Measurements from ENCODE around the gene PSMA1. TPM values are rescaled to one million over a fixed set of nuclear protein-coding genes. Genes with fewer than 3 reads are reported as not detected.

The PSMA1 gene
- total and polyA plus RNA-seq, 12 donors = 92.4 to 304 (median 139) TPM

DNA sequence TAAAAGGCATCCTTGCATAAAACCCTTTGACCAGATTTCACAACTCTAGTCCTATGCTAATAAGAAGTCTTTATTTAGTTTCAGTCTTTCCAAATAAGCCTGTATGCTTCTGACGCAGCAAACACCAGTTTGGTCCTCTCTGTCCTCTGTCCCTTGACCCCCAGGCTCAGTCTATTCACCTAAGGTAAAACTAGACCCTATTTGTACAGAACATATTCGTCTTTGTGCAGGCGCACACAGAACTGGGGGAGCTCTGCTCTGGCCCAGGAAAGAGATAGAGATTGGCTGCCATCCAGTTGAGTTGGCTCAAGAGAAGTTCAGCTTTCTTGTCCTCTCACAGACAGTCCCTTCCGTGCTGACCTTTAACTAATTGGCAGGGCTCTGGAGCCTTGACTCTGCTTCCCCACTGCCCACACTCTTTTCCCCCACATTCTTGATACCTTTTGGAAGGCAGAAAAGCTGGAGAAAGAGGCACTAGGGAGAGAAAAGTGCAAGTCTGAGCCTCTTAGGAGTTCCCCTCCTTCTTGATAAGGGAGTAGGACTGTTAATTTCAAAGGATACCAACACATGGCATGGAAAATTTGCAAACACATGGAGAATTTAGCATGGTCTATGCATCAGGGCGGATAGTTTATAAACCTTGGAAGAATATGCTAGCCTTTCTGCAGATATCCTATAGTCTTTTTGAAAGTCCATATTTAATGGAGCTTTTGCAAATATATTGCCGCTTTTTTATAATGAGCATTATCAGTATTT lies 21.2 kb upstream of the PSMA1 start:
- Histone ChIP-seq H3K4me3 (no peak overlapping the region), H3K36me3 (replicated peaks in 1 of 2) (no peaks in the 10 kb centered on the region), H3K27me3 (no peaks in the 10 kb centered on the region), H3K9me3 (replicated peaks in 1 of 3) (no peaks in the 10 kb centered on the region), H3K4me1 (replicated peaks in 1 of 2) (no peaks in the 10 kb centered on the region), H3K27ac (peak overlapping the region in 1 of 5 donors; percentile 73)
- TF ChIP-seq, protein P1, sequence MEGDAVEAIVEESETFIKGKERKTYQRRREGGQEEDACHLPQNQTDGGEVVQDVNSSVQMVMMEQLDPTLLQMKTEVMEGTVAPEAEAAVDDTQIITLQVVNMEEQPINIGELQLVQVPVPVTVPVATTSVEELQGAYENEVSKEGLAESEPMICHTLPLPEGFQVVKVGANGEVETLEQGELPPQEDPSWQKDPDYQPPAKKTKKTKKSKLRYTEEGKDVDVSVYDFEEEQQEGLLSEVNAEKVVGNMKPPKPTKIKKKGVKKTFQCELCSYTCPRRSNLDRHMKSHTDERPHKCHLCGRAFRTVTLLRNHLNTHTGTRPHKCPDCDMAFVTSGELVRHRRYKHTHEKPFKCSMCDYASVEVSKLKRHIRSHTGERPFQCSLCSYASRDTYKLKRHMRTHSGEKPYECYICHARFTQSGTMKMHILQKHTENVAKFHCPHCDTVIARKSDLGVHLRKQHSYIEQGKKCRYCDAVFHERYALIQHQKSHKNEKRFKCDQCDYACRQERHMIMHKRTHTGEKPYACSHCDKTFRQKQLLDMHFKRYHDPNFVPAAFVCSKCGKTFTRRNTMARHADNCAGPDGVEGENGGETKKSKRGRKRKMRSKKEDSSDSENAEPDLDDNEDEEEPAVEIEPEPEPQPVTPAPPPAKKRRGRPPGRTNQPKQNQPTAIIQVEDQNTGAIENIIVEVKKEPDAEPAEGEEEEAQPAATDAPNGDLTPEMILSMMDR (IDR thresholded peaks at IDR 0.05) = no peak
- no peak for TF ChIP-seq POLR2A (IDR thresholded peaks at IDR 0.05)
- 42 to 44% (median 43%) methylated on average over 6 of the region's 6 CpGs for WGBS, 4 donors
- peak in 5 of 7 donors; percentile 25 to 54 (median 32) for DNase-seq
- intact Hi-C loops (cut with DNase I) = no loop called here

DNA sequence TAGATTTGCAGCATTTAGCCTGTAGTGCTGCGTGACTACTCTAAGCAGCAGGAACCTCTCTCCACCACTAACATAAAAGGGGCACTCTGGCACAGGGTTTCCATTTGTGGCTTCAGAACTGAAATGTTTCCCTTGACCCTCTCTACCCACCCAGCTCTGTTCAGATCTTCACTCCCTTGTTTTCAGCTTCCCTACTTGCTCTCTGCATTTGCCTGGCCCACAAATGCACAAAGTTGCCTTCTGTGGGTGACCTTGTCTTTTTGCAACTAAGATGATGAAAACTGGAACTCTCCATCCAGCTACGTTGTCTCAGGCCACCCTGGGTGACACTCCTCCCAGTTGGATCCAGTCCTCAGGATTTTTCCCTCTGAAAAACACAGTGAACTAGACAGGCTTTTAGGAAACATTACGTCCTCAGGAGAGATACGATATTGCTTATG lies 19.8 kb upstream of the PSMA1 start:
- no peak for DNase-seq
- TF ChIP-seq, protein P1 (IDR thresholded peaks at IDR 0.05) = no peak
- TF ChIP-seq POLR2A (IDR thresholded peaks at IDR 0.05) = no peak
- Histone ChIP-seq H3K4me1 (replicated peaks in 1 of 2) (no peaks in the 10 kb centered on the region), H3K27me3 (no peaks in the 10 kb centered on the region), H3K9me3 (replicated peaks in 1 of 3) (no peaks in the 10 kb centered on the region), H3K27ac (no peak overlapping the region), H3K4me3 (no peak overlapping the region), H3K36me3 (replicated peaks in 1 of 2) (no peaks in the 10 kb centered on the region)
- intact Hi-C loops (cut with DNase I) = loop anchor here in 1 of 2 donors (5.0 kb wide), 1 partner anchor 367 kb away; no protein-coding TSS in a partner anchor
- 67 to 74% (median 71%) methylated on average over 4 of the region's 4 CpGs for WGBS, 4 donors

DNA sequence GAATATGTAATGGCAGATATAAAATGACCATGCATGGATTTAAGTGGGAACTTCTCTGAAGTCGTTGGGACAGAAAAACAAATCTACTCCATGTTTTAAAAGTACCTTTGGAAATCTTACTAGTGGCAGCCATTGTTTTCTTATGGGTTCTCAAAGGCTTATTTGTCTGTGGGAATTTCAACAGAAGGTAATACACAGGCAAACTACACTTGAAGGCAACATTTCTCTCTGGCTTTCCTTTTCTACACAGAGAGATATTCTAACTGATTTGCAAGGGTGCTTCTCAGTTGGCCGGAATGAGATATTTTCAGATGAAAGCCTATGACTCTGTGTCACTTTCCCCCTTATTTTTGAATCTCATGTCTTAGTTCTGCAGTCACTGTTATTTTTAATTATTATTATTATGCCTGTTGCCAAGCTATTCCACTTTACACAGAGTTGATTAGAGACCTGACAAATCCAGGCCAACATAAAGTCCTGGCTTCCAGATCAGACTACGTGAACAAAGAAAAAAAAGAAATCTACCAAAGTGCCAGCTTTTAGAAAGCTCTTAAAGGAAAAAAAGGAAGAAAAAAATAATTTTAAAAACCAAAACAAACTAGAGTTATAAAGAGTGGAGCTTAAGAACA lies 18.9 kb upstream of the PSMA1 start:
- no peak for DNase-seq
- intact Hi-C loops (cut with DNase I) = loop anchor here in 1 of 2 donors (5.0 kb wide), 1 partner anchor 368 kb away; no protein-coding TSS in a partner anchor
- Histone ChIP-seq H3K4me3 (no peak overlapping the region), H3K36me3 (replicated peaks in 1 of 2) (no peaks in the 10 kb centered on the region), H3K4me1 (replicated peaks in 1 of 2) (no peaks in the 10 kb centered on the region), H3K27me3 (no peaks in the 10 kb centered on the region), H3K9me3 (replicated peaks in 1 of 3) (no peaks in the 10 kb centered on the region), H3K27ac (no peak overlapping the region)
- WGBS, 4 donors = 75 to 81% (median 79%) methylated on average over 3 of the region's 3 CpGs
- TF ChIP-seq POLR2A (IDR thresholded peaks at IDR 0.05) = no peak
- TF ChIP-seq, protein P1 (IDR thresholded peaks at IDR 0.05) = no peak

DNA sequence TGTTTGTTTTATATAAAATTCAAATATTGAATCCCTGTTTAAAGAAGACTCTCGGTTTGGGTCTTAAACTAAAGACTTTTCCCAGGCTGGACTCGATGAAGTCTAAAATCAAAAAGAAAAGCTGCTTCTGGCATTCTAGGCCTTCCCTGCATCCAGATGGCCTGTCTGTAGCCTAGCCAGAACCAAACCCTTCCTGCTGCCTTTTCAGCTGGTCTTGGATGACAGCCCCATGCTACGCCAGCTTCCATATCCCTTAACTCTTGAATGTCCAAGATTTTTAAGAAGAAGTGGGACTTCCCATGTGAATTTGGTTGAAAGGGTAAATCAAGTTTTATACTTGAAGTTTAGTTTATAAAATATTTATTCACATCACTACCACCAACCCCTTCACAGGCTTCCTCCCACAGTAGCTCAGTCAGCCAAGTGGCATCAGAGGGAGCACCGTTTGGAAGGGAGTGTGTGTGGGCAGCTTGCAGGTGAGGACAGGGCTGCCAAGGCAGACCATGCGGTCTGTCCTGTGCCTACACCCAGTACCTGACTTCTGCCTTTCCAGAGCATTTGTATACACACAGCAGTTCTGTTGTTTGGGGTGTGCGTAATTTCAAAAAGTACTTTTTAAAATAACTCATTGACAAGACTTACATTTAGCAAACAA lies 18.2 kb upstream of the PSMA1 start:
- no peaks in the 10 kb centered on the region for H3K36me3 ChIP-seq (replicated peaks in 1 of 2)
- 62 to 84% (median 79%) methylated on average over 6 of the region's 6 CpGs for WGBS, 4 donors
- H3K27ac ChIP-seq = no peak overlapping the region
- TF ChIP-seq, protein P1 (IDR thresholded peaks at IDR 0.05) = no peak
- TF ChIP-seq POLR2A (IDR thresholded peaks at IDR 0.05) = no peak
- intact Hi-C loops (cut with DNase I) = loop anchor here in 1 of 2 donors (5.0 kb wide), 1 partner anchor 369 kb away; no protein-coding TSS in a partner anchor
- DNase-seq = no peak
- H3K27me3 ChIP-seq = no peaks in the 10 kb centered on the region
- H3K9me3 ChIP-seq (replicated peaks in 1 of 3) = no peaks in the 10 kb centered on the region
- no peak overlapping the region for H3K4me3 ChIP-seq
- no peaks in the 10 kb centered on the region for H3K4me1 ChIP-seq (replicated peaks in 1 of 2)

All from adrenal gland (tissue), 12 donors.